Trophoblast cell (in vitro differentiated cells and primary cell): ENCODE results near the gene LRIT3.

Source experiments
- DNase-seq, 2 donors: peaks; one replicate each; pipeline ENCODE4 v3.0.0-alpha.2; 2016
- H2AFZ ChIP-seq: 2 replicates; pipeline ENCODE4 v1.6.1; 2013; ENCODE audit warnings: low read length, moderate library complexity, mild to moderate bottlenecking; ENCODE audit not compliant: insufficient read depth, poor library complexity
- H2AK5ac ChIP-seq: 2 replicates; pipeline ENCODE4 v1.6.1; 2013; ENCODE audit warnings: mild to moderate bottlenecking, low read length
- H2BK120ac ChIP-seq: 2 replicates; pipeline ENCODE4 v1.6.1; 2013; ENCODE audit warnings: low read length, mild to moderate bottlenecking, moderate library complexity; ENCODE audit not compliant: insufficient read depth, poor library complexity
- H2BK12ac ChIP-seq: 2 replicates; pipeline ENCODE4 v1.6.1; 2013; ENCODE audit warnings: mild to moderate bottlenecking, low read length, moderate library complexity
- H2BK5ac ChIP-seq: 2 replicates; pipeline ENCODE4 v1.6.1; 2013; ENCODE audit warnings: low read length, low read depth, moderate library complexity, mild to moderate bottlenecking; ENCODE audit not compliant: poor library complexity
- H3K14ac ChIP-seq: 2 replicates; pipeline ENCODE4 v1.6.1; 2013; ENCODE audit warnings: mild to moderate bottlenecking, low read length
- H3K18ac ChIP-seq: 2 replicates; pipeline ENCODE4 v1.6.1; 2013; ENCODE audit warnings: mild to moderate bottlenecking, low read length
- H3K23ac ChIP-seq: 2 replicates; pipeline ENCODE4 v1.6.1; 2013; ENCODE audit warnings: low read length
- H3K27ac ChIP-seq: 2 replicates; pipeline ENCODE4 v1.5.1; 2013; ENCODE audit warnings: low read depth, mild to moderate bottlenecking, inconsistent platforms, low read length, moderate library complexity
- H3K27me3 ChIP-seq: 2 replicates; pipeline ENCODE4 v1.6.1; 2013; ENCODE audit warnings: inconsistent platforms, mild to moderate bottlenecking, low read length, moderate library complexity; ENCODE audit not compliant: insufficient read depth
- H3K36me3 ChIP-seq, 2 experiments: 1 replicate in 1 of 2; 2 replicates in 1 of 2; pipeline ENCODE4 v1.6.1; 2013; ENCODE audit warnings: low read length in 2 of 2, mild to moderate bottlenecking in 2 of 2, moderate library complexity in 1 of 2; ENCODE audit not compliant: insufficient read depth in 2 of 2, control insufficient read depth in 1 of 2
- H3K4ac ChIP-seq: 2 replicates; pipeline ENCODE4 v1.6.1; 2013; ENCODE audit warnings: low read depth, mild to moderate bottlenecking, low read length, moderate library complexity
- H3K4me1 ChIP-seq, 2 experiments: 1 replicate in 1 of 2; 2 replicates in 1 of 2; pipeline ENCODE4 v1.6.1; 2013; ENCODE audit warnings: low read length in 2 of 2, mild to moderate bottlenecking in 2 of 2, moderate library complexity in 1 of 2; ENCODE audit not compliant: insufficient read depth in 2 of 2, control insufficient read depth in 1 of 2
- H3K4me2 ChIP-seq: 2 replicates; pipeline ENCODE4 v1.6.1; 2013; ENCODE audit warnings: inconsistent platforms, mild to moderate bottlenecking, low read length, moderate library complexity
- H3K4me3 ChIP-seq: 2 replicates; pipeline ENCODE4 v1.5.1; 2013; ENCODE audit warnings: mild to moderate bottlenecking, low read depth, low read length, inconsistent platforms
- H3K79me1 ChIP-seq: one replicate; pipeline ENCODE4 v1.6.1; 2013; ENCODE audit warnings: low read length
- H3K79me2 ChIP-seq: 2 replicates; pipeline ENCODE4 v1.6.1; 2013; ENCODE audit warnings: low read length, mild to moderate bottlenecking; ENCODE audit not compliant: control insufficient read depth, insufficient read depth, poor library complexity
- H3K9ac ChIP-seq: 2 replicates; pipeline ENCODE4 v1.6.1; 2013; ENCODE audit warnings: mild to moderate bottlenecking, low read length
- H3K9me3 ChIP-seq: 2 replicates; pipeline ENCODE4 v1.6.1; 2013; ENCODE audit warnings: low read depth, mild to moderate bottlenecking, control low read depth, inconsistent platforms, low read length; ENCODE audit not compliant: insufficient read depth
- H4K12ac ChIP-seq: 2 replicates; pipeline ENCODE4 v1.6.1; 2013; ENCODE audit warnings: low read depth, mild to moderate bottlenecking, low read length, moderate library complexity
- H4K8ac ChIP-seq: 2 replicates; pipeline ENCODE4 v1.6.1; 2013; ENCODE audit warnings: low read depth, mild to moderate bottlenecking, low read length, moderate library complexity
- H4K91ac ChIP-seq: one replicate; pipeline ENCODE4 v1.6.1; 2013; ENCODE audit warnings: low read depth, mild to moderate bottlenecking, low read length, moderate library complexity
- WGBS: extraction: QIAGEN DNeasy Blood & Tissue Kit; methylation state at CpG from one replicate; pipeline ENCODE4 v1.1.7; 2013; ENCODE audit warnings: missing lambda C conversion rate; ENCODE audit not compliant: insufficient read length, insufficient coverage; ENCODE audit errors: extremely low coverage; 5-methylcytosine and 5-hydroxymethylcytosine counted together

Gene LRIT3

DNA sequence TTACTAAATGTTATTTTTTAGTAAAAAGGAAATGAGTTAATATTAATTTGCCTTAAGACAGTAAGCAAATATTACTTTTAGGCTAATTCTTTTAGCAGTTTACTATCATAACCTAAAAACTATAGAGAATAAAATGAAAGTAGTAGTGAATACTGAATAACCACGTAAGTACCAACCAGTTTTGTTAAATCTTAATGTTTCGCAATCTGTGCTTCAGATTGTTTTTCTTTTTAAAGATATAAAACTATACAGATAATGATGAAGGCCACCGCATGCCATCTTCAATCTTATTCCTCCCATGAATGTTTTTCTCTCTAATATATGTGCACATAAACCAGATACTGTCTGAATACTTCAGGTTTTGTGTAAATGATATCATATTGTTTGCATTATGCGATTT, 14.2 kb upstream of the LRIT3 start:
- H2BK5ac ChIP-seq, result no peak overlapping the region
- H3K18ac ChIP-seq, result no peak overlapping the region
- no peaks in the 10 kb centered on the region for H3K9me3 ChIP-seq
- no peak overlapping the region for H3K27ac ChIP-seq
- no peak overlapping the region for H2BK120ac ChIP-seq
- no peak overlapping the region for H4K12ac ChIP-seq
- no peak overlapping the region for H2AK5ac ChIP-seq
- H3K23ac ChIP-seq, result no peak overlapping the region
- H4K8ac ChIP-seq, result no peak overlapping the region
- no peaks in the 10 kb centered on the region for H3K79me2 ChIP-seq
- DNase-seq, result no peak
- H3K4me3 ChIP-seq, result no peak overlapping the region
- H2BK12ac ChIP-seq, result no peak overlapping the region
- no peak overlapping the region for H3K4ac ChIP-seq
- no peaks in the 10 kb centered on the region for H3K4me1 ChIP-seq
- no peaks in the 10 kb centered on the region for H3K27me3 ChIP-seq
- H4K91ac ChIP-seq, result no peak overlapping the region
- H3K79me1 ChIP-seq, result no peaks in the 10 kb centered on the region
- H3K14ac ChIP-seq, result no peak overlapping the region
- H2AFZ ChIP-seq, result no peak overlapping the region
- H3K4me2 ChIP-seq, result no peak overlapping the region
- no peaks in the 10 kb centered on the region for H3K36me3 ChIP-seq
- no peak overlapping the region for H3K9ac ChIP-seq
- no CpG with 5 or more reads among the region's 4 CpGs for WGBS

DNA sequence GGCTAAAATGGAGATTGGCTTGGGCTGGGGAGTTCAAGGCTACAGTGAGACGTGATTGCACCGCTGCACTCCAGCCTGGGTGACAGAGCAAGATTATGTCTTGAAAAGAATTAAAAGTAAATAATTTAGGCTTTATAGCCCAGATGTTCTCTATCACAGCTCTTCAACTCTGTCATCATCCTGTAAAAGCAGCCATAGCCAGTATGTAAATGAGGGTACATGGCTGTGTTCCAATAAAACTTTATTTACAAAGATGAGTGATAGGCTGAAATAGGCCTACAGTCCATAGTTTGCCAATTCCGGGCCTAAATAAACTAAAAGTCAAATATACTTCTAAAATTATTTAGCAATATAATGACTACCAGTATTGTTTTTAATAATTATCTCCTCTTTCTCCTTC, 10.9 kb upstream of the LRIT3 start:
- H2BK120ac ChIP-seq, result no peak overlapping the region
- no peak overlapping the region for H4K91ac ChIP-seq
- H3K79me2 ChIP-seq, result no peaks in the 10 kb centered on the region
- no peak overlapping the region for H2AFZ ChIP-seq
- no peak for DNase-seq
- H3K79me1 ChIP-seq, result no peaks in the 10 kb centered on the region
- H2BK12ac ChIP-seq, result no peak overlapping the region
- no peak overlapping the region for H3K14ac ChIP-seq
- no peak overlapping the region for H4K12ac ChIP-seq
- H3K36me3 ChIP-seq, result no peaks in the 10 kb centered on the region
- H3K4me2 ChIP-seq, result no peak overlapping the region
- no CpG with 5 or more reads among the region's 3 CpGs for WGBS
- H2BK5ac ChIP-seq, result no peak overlapping the region
- H3K9ac ChIP-seq, result no peak overlapping the region
- no peaks in the 10 kb centered on the region for H3K27me3 ChIP-seq
- no peak overlapping the region for H3K27ac ChIP-seq
- H4K8ac ChIP-seq, result no peak overlapping the region
- no peak overlapping the region for H3K23ac ChIP-seq
- no peak overlapping the region for H3K18ac ChIP-seq
- H3K9me3 ChIP-seq, result no peaks in the 10 kb centered on the region
- no peak overlapping the region for H3K4me3 ChIP-seq
- no peaks in the 10 kb centered on the region for H3K4me1 ChIP-seq
- H2AK5ac ChIP-seq, result no peak overlapping the region
- H3K4ac ChIP-seq, result no peak overlapping the region

DNA sequence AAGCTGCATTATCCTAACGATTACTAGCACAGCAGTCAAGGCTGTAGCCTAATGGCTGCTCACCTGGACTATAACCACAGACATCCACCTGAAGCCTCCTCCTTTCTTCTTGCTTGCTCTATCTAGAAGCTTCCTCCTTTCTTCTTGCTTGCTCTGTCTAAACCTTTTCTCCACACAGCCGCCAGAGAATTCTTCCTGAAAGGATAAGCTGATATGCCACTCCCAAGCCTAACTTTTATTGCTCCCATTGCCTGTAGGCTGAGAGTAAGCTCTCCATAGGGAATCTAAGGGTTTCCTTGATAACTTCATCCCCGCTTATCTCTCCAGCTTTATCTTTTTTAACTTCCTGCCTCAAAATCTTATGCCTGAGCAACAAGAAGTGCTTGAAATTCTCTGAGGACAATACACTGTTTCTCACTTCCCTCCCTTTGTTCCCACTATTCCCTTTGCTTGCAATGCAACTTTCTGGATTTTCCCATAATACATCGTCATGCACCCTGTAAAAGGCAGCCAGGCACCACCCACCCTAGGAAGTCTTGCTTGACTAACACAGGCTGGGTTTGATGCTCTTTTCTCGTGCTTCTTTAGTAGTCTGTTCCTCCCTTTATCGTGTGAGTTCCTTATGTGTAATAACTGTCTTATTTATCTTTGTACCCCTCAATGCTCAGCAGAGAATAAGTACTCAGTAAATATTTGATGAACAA, 1.4 kb upstream of the LRIT3 start:
- H3K18ac ChIP-seq, result no peak overlapping the region
- H3K23ac ChIP-seq, result no peak overlapping the region
- no peak overlapping the region for H2BK12ac ChIP-seq
- H3K9me3 ChIP-seq, result no peaks in the 10 kb centered on the region
- H3K79me2 ChIP-seq, result no peaks in the 10 kb centered on the region
- H3K4ac ChIP-seq, result no peak overlapping the region
- DNase-seq, result no peak
- no peak overlapping the region for H3K4me2 ChIP-seq
- H3K14ac ChIP-seq, result no peak overlapping the region
- no peak overlapping the region for H3K9ac ChIP-seq
- H2BK5ac ChIP-seq, result no peak overlapping the region
- no peak overlapping the region for H4K8ac ChIP-seq
- no peak overlapping the region for H3K4me3 ChIP-seq
- WGBS, result no CpG with 5 or more reads among the region's 6 CpGs
- H2AFZ ChIP-seq, result no peak overlapping the region
- no peak overlapping the region for H4K12ac ChIP-seq
- no peaks in the 10 kb centered on the region for H3K36me3 ChIP-seq
- H3K27me3 ChIP-seq, result no peaks in the 10 kb centered on the region
- H4K91ac ChIP-seq, result no peak overlapping the region
- no peaks in the 10 kb centered on the region for H3K4me1 ChIP-seq
- no peak overlapping the region for H3K27ac ChIP-seq
- no peaks in the 10 kb centered on the region for H3K79me1 ChIP-seq
- H2AK5ac ChIP-seq, result no peak overlapping the region
- no peak overlapping the region for H2BK120ac ChIP-seq

DNA sequence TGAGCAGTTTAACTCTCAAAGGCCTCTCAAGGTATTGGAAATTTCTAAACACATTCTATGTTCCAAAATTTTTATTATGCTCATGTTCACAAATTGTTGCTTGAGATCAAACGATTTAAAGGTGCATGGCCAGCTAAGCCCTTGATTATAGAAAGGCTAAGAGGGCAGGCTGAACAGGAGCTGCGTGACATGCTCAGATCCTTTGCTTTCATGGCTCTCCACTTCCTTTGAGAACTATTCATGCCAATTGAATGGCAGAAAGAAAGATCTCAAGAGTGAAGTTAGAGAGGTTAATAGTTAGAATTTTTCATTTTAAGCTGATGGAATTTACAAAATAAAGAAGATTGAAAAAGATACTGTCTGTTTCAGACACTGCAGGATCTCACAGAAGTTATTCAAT, 594 bp downstream of the LRIT3 start:
- no peak for DNase-seq
- H3K27me3 ChIP-seq, result no peaks in the 10 kb centered on the region
- no peak overlapping the region for H3K4me2 ChIP-seq
- WGBS, result no CpG with 5 or more reads among the region's 2 CpGs
- H3K23ac ChIP-seq, result no peak overlapping the region
- H3K4ac ChIP-seq, result no peak overlapping the region
- no peaks in the 10 kb centered on the region for H3K9me3 ChIP-seq
- H2BK12ac ChIP-seq, result no peak overlapping the region
- H4K91ac ChIP-seq, result no peak overlapping the region
- no peak overlapping the region for H2AK5ac ChIP-seq
- H3K9ac ChIP-seq, result no peak overlapping the region
- no peak overlapping the region for H2BK120ac ChIP-seq
- no peak overlapping the region for H4K12ac ChIP-seq
- no peak overlapping the region for H3K27ac ChIP-seq
- H2AFZ ChIP-seq, result no peak overlapping the region
- H4K8ac ChIP-seq, result no peak overlapping the region
- H3K79me2 ChIP-seq, result no peaks in the 10 kb centered on the region
- H3K18ac ChIP-seq, result no peak overlapping the region
- no peaks in the 10 kb centered on the region for H3K4me1 ChIP-seq
- no peak overlapping the region for H3K4me3 ChIP-seq
- no peak overlapping the region for H2BK5ac ChIP-seq
- no peak overlapping the region for H3K14ac ChIP-seq
- H3K79me1 ChIP-seq, result no peaks in the 10 kb centered on the region
- no peaks in the 10 kb centered on the region for H3K36me3 ChIP-seq
